Activated CD8-positive, alpha-beta T cell treated with anti-CD3 and anti-CD28 coated beads, Interleukin-2, amount 10 ng/mL, durations not matched to agents 7 days and 5 days (primary cell): ENCODE data around the gene FAM234B. TPM values are rescaled to one million over a fixed set of nuclear protein-coding genes. Genes with fewer than 3 reads are reported as not detected.
A peak's percentile ranks its signal among the peaks of the same experiment; 100 is the strongest.

ENCODE experiments used
- ATAC-seq: fragments of 150-1000 bp; cut with Tn5 transposase; one replicate; pipeline ENCODE4 v1.10.0; 2021; ENCODE audit warnings: moderate library complexity
- CTCF ChIA-PET: fragments of 350-600 bp; sonication (Branson Sonifier 250); formaldehyde crosslinking; loops from one replicate; lab custom pipeline; 2021; ENCODE audit warnings: antibody characterized with exemption; lab: Charles Lee
- POLR2A ChIA-PET: fragments of 350-600 bp; sonication (Branson Sonifier 250); formaldehyde crosslinking; loops from one replicate; lab custom pipeline; 2021; ENCODE audit warnings: antibody characterized with exemption; lab: Charles Lee
- DNase-seq: peaks from one replicate; pipeline ENCODE4 v3.0.0-alpha.2; 2020
- H3K27ac Mint-ChIP-seq: one replicate; pipeline ENCODE4 v1.8.0; 2021; ENCODE audit warnings: mild to moderate bottlenecking, mixed read lengths
- H3K27me3 Mint-ChIP-seq: one replicate; pipeline ENCODE4 v1.8.0; 2021; ENCODE audit warnings: low read depth, mixed read lengths
- H3K36me3 Mint-ChIP-seq: one replicate; pipeline ENCODE4 v1.8.0; 2021; ENCODE audit warnings: low read depth, mixed read lengths
- H3K4me1 Mint-ChIP-seq: one replicate; pipeline ENCODE4 v1.8.0; 2021; ENCODE audit warnings: low read depth, mixed read lengths
- H3K4me3 Mint-ChIP-seq: one replicate; pipeline ENCODE4 v1.8.0; 2021; ENCODE audit warnings: mild to moderate bottlenecking, mixed read lengths
- H3K9me3 Mint-ChIP-seq: one replicate; pipeline ENCODE4 v1.8.0; 2022; ENCODE audit warnings: mixed read lengths; ENCODE audit not compliant: insufficient read depth
- total RNA-seq, 2 experiments: library from RNA; stranded (reverse); gene quantifications; one replicate each; pipeline ENCODE4 v1.2.3, GENCODE V29; 2021

FAM234B gene
- total RNA-seq, 2 experiments from 2014 or later: 4.2 to 4.3 TPM

DNA sequence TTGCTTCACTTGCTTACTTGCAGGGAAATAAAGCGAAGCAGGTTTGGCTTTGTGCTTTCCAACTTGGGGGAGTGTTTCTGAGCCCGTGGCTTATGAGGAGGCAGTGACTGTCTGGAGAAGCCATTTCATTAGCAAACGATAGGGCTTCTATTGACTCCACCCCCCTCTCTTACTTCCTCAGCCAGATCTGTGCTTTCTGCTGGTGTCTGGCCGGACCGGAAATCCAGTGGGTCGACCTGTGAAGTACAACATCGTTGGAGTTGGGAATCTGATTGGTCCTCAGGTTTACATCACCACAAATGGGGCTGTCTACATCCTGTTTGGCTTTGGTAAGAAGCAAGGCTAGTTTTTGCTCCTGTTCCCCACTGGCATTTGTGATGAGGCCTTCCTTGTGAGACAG, 22.3 kb downstream of the FAM234B start:
- Mint-ChIP-seq H3K36me3 (peaks cover 3% of the 10 kb centered on the region), H3K27me3 (no peaks in the 10 kb centered on the region), H3K9me3 (no peaks in the 10 kb centered on the region), H3K27ac (no peak overlapping the region), H3K4me3 (no peak overlapping the region), H3K4me1 (peaks cover 8% of the 10 kb centered on the region)
- ChIA-PET POLR2A (no interaction called here), CTCF (interaction anchor here (2.6 kb wide), 1 partner anchor 14 kb away, joined by 7 read pairs; no protein-coding TSS in a partner anchor)
- ATAC-seq (no peak), DNase-seq (no peak)

DNA sequence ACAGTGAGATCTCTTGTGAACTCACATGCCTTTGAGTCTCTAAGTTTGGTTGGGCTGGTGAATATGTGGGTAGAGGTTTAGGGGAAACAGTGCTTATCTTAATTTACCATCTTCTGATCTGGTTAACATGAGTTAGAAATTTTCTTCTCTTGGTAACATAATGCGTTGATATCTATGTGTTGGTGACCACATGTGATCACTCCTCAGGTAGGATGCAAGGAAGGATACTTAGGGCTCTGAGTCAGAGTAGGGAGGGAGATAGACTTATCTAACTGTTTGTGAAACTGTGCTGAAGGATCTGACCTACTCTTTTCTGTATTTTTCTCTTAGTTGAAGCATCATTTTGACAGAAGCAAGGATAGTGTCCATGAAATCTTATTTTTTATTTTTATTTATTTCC, 23.1 kb downstream of the FAM234B start:
- Mint-ChIP-seq H3K9me3 (no peaks in the 10 kb centered on the region), H3K4me3 (no peak overlapping the region), H3K36me3 (peaks cover 3% of the 10 kb centered on the region), H3K27ac (no peak overlapping the region), H3K27me3 (no peaks in the 10 kb centered on the region), H3K4me1 (peaks cover 8% of the 10 kb centered on the region)
- ChIA-PET POLR2A (no interaction called here), CTCF (interaction anchor here (0.6 kb wide), 1 partner anchor 151 kb away, joined by 3 read pairs; no protein-coding TSS in a partner anchor)
- DNase-seq (no peak), ATAC-seq (peak; percentile 39)

DNA sequence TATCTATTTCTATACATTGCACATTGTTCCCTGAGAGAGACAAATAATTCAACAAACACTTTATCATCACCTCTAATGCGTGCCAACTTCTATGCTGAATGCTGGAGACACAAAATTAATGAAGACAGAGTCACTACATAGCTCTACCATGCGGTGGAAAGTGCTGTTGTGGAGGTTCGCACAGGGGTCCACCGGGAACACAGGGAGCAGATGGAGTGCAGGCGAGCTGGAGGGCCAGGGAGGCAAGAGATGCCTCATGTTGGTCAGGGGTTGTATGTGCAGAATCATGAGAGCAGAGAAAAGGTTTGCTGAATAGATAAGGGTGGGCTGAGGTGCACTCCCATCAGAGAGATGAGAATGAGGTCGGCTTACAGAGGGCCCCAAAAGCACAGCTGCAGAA, 25.2 kb downstream of the FAM234B start:
- Mint-ChIP-seq H3K27me3 (no peaks in the 10 kb centered on the region), H3K4me1 (peaks cover 8% of the 10 kb centered on the region), H3K27ac (peak overlapping the region; percentile 35), H3K4me3 (no peak overlapping the region), H3K9me3 (no peaks in the 10 kb centered on the region), H3K36me3 (peaks cover 3% of the 10 kb centered on the region)
- ATAC-seq: no peak
- DNase-seq: no peak
- CTCF ChIA-PET: no interaction called here
- POLR2A ChIA-PET: no interaction called here

DNA sequence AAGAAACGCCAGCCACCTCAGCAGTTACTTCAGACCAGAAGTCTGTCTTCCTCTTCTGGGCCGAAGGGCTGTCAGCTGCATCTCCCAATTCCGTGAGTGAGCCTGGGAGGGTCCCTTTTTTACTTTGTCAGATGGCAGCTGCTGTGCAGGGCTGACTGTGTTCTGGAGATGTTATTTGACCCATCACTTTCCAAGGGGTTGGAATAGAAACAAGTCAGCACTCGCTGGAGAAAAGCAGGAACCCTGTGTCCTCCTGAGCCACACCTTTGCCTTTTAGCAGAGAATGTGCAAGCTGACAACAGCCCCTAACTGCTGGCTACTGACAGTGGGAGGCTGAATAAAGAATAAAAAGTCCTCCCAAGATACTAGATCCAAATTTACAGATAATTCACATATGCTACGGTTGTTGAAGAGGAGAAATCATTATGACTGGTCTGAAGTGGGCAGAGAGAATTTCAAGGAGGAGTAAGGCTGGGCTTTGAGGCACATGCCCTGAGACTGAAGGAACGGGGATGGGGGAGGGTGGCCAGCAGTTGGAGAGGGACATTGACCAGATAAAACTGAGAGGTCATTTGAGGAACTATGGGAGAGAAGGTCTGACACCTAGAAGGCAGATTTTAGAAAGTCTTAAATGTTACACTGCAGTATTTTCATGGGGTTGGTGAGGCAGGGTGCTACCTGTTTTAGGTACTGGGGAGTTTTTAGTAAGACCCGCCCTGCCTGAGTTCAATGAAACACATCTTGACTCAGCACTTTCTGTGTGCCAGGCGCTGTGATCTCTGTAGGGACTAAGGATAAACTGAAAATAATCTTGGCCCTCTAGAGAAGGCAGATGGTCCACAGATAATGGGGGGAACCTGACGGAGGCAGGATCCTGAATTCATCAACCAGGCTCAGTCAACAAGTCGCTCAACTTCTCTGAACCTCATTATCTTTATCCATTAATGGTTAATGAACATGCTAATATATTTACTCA, 27.4 kb downstream of the FAM234B start:
- ChIA-PET POLR2A (no interaction called here), CTCF (no interaction called here)
- peaks cover 8% of the 10 kb centered on the region for H3K4me1 Mint-ChIP-seq
- peak overlapping the region; percentile 19 for H3K27ac Mint-ChIP-seq
- DNase-seq: no peak
- H3K9me3 Mint-ChIP-seq: no peaks in the 10 kb centered on the region
- H3K27me3 Mint-ChIP-seq: no peaks in the 10 kb centered on the region
- no peak for ATAC-seq
- peaks cover 5% of the 10 kb centered on the region for H3K36me3 Mint-ChIP-seq
- no peak overlapping the region for H3K4me3 Mint-ChIP-seq

DNA sequence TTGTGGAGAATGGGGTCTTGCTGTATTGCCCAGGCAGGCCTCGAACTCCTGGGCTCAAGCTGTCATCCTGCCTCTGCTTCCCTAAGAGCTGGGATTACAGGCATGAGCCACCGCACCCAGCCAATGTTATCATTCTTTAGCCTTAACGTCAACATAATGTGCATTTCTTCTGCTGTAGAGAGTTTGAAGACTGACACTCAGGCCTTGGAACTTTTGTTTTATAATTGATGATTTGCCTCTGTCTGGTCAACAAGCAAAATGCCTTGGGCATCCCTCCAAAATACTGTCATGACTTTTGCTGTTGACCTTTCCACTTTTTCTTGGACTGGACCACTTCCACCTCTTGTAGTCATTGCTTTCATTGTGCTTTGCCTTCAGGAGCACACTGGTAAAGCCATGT, 29.0 kb downstream of the FAM234B start:
- Mint-ChIP-seq H3K36me3 (peaks cover 5% of the 10 kb centered on the region), H3K27me3 (no peaks in the 10 kb centered on the region), H3K27ac (no peak overlapping the region), H3K9me3 (no peaks in the 10 kb centered on the region), H3K4me3 (no peak overlapping the region), H3K4me1 (no peaks in the 10 kb centered on the region)
- DNase-seq: no peak
- ChIA-PET POLR2A (no interaction called here), CTCF (interaction anchor here (2.2 kb wide), 1 partner anchor 139 kb away, joined by 8 read pairs; no protein-coding TSS in a partner anchor)
- no peak for ATAC-seq

DNA sequence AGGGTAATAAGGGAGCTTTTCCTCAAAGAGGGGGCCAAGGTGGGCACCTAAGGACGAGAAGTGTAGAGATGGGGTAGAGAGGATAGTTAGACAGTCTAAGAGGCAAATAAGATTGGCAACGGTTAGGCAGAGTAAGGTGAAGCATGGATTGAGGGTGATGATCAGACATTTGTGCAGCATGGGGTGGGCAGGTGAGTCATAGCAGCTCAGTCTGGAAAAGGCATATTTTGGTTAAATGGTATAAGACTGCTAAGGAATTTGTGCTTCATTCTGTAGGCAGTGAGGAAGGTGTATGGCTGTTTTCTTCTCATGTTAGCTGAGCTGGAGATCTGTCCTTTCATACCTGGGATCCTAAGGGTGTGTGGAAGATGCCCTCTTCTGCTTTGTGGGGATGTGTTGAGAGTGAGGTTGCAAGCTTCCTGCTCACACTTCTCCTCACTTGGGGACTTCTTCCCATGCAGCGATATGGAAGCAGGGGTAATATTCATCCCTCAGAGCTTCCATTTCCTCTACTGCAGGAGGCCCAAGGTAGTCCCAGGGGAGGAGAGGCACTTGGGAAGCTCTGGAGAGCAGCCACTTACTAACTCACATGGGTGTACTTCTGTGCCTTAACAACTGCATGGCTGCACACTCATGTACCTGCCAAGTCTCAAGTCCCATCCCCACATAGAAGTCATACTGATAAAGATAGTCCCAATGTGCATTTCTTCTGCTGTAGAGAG, 30.4 kb downstream of the FAM234B start:
- DNase-seq: no peak
- ChIA-PET POLR2A (no interaction called here), CTCF (interaction anchor here (2.2 kb wide), 1 partner anchor 137 kb away, joined by 8 read pairs; no protein-coding TSS in a partner anchor)
- no peak for ATAC-seq
- peaks cover 4% of the 10 kb centered on the region for H3K36me3 Mint-ChIP-seq
- no peak overlapping the region for H3K4me3 Mint-ChIP-seq
- H3K9me3 Mint-ChIP-seq: no peaks in the 10 kb centered on the region
- no peak overlapping the region for H3K27ac Mint-ChIP-seq
- H3K27me3 Mint-ChIP-seq: no peaks in the 10 kb centered on the region
- H3K4me1 Mint-ChIP-seq: no peaks in the 10 kb centered on the region

DNA sequence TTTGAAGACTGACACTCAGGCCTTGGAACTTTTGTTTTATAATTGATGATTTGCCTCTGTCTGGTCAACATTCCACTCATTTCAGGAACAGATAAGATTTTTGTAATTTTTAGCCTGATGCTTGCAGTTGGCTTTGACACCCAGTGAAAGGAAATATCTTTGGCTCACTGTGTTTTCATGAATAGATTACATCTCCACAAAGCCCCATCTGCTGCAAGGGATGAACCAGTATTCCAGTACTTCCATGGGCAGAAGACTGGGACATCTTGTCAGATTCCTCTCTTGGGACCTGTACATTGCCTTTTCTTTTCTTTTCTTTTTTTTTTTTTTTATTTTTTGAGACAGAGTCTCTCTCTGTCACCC, 30.9 kb downstream of the FAM234B start:
- ChIA-PET CTCF (no interaction called here), POLR2A (no interaction called here)
- DNase-seq (no peak), ATAC-seq (no peak)
- H3K36me3 Mint-ChIP-seq: peaks cover 4% of the 10 kb centered on the region
- no peaks in the 10 kb centered on the region for H3K9me3 Mint-ChIP-seq
- no peak overlapping the region for H3K4me3 Mint-ChIP-seq
- H3K27me3 Mint-ChIP-seq: no peaks in the 10 kb centered on the region
- H3K27ac Mint-ChIP-seq: no peak overlapping the region
- H3K4me1 Mint-ChIP-seq: no peaks in the 10 kb centered on the region

DNA sequence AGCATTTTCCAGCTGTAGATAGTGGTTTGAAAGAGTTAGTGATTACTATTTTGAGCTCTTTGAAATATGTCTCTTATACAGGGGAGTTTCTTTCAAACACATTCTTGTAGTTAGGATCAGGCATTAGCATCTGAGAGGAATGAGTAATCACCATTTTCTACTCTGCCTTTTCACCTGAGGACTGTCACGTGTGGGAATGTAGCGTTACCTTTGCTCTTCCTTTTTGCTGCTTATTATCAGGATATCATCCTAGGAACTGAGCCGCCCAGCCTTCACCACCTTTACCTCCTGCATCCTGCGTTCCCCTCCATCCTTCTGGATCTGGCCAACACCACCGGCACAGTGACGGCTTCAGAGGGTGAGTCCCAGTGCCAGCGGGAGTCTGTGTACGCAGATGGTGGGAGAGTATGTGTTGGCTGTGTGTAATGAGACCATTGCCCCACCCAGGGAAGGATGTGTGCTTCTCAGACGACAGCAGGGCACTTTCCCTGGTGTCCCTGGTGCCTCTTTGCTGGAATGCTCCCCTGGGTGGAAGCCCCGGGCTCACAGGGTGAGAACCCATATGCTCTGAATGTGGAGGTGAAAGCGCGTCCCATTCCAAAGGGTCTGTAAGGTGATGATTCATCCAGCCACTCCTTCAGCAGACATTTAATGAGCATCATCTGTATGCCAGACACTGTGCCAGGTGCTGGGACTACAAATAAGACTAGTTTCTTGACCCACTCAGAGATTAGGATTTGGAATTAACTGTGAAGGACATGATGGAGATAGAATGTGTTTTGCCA, 31.8 kb downstream of the FAM234B start:
- peaks cover 4% of the 10 kb centered on the region for H3K36me3 Mint-ChIP-seq
- no peaks in the 10 kb centered on the region for H3K9me3 Mint-ChIP-seq
- no peak for DNase-seq
- POLR2A ChIA-PET: no interaction called here
- H3K4me1 Mint-ChIP-seq: no peaks in the 10 kb centered on the region
- CTCF ChIA-PET: no interaction called here
- no peaks in the 10 kb centered on the region for H3K27me3 Mint-ChIP-seq
- no peak overlapping the region for H3K4me3 Mint-ChIP-seq
- H3K27ac Mint-ChIP-seq: no peak overlapping the region
- ATAC-seq: no peak

DNA sequence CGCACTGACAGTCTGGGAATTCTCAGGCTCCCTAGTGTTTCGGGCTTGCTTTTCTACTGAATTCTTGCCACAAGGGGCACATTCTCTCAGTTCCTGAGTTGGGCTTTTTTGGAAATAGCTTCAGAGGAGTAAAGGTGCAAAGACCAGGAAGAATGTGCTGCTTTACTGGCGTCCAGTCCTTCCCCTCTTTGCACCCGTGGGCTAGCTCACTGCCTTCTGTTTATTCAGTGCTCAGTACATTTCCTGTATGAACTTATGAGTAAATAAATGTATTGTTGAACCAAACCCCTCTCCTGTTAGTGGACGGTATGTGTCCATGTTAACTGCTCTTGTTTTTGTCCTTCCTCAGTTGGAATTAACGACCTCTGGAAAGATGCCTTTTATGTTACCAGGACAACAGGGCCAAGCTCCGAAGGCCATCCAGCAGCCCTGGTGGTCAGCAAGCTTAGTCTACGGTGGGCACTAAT, 35.3 kb downstream of the FAM234B start:
- POLR2A ChIA-PET: no interaction called here
- Mint-ChIP-seq H3K4me3 (no peak overlapping the region), H3K36me3 (peaks cover 4% of the 10 kb centered on the region), H3K27ac (no peak overlapping the region), H3K9me3 (no peaks in the 10 kb centered on the region), H3K4me1 (no peaks in the 10 kb centered on the region), H3K27me3 (no peaks in the 10 kb centered on the region)
- DNase-seq (no peak), ATAC-seq (no peak)
- CTCF ChIA-PET: interaction anchor here (2.3 kb wide), 1 partner anchor 14 kb away, joined by 7 read pairs; no protein-coding TSS in a partner anchor

DNA sequence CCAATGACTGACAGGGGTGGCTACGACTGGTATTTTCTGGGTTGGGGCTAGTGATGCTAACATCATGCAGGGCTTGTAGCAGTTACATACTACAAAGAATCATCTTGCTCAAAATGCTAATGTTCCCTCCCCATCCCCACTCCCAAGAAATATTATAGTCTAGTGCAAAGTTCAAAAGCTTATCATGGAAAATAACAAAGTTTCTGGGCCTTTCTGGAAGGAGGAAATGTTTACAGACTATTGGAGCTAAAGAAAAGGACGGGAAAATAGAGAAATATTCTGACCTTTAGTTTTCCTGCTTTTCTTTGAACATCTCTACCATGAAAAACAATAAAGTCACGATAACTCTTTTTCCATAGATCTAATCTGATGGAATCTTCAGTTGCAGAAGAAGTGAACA, 36.1 kb downstream of the FAM234B start:
- ChIA-PET CTCF (interaction anchor here (2.3 kb wide), 1 partner anchor 15 kb away, joined by 7 read pairs; no protein-coding TSS in a partner anchor), POLR2A (no interaction called here)
- DNase-seq (no peak), ATAC-seq (no peak)
- Mint-ChIP-seq H3K4me3 (no peak overlapping the region), H3K27me3 (no peaks in the 10 kb centered on the region), H3K27ac (no peak overlapping the region), H3K36me3 (peaks cover 4% of the 10 kb centered on the region), H3K9me3 (no peaks in the 10 kb centered on the region), H3K4me1 (no peaks in the 10 kb centered on the region)

DNA sequence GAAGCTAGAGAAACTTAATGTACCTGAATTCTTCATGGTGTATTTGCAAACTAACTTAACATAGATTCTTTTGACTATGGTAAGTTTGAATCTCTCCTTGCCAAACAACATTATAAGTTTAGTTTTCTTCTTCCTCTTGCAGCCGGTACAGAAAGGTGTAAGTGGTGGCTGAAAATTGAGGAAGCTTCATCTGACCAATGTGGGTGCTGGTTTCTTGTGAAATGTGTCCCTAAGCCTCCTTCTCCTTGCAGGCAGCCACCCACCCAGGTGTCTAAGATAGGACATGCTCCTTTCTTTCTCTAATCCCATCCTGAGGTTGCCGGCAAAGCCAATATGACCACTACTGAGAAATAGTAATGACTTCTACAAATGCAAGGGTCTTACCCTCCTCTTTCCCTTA, 38.7 kb downstream of the FAM234B start:
- Mint-ChIP-seq H3K4me1 (no peaks in the 10 kb centered on the region), H3K9me3 (no peaks in the 10 kb centered on the region), H3K4me3 (no peak overlapping the region), H3K27ac (no peak overlapping the region), H3K27me3 (no peaks in the 10 kb centered on the region), H3K36me3 (peaks cover 2% of the 10 kb centered on the region)
- ChIA-PET CTCF (interaction anchor here (1.1 to 1.4 kb wide), 2 partner anchors 10 to 173 kb away, joined by 3 to 4 read pairs; no protein-coding TSS in a partner anchor), POLR2A (no interaction called here)
- DNase-seq (no peak), ATAC-seq (no peak)
